HEK293 (cell line): ENCODE results near the gene EPN2.

Source experiments
- ELK4 ChIP-seq: IDR thresholded peaks from 2 replicates; pipeline ENCODE4 v1.6.1; 2011; ENCODE audit warnings: mild to moderate bottlenecking, low read depth, low read length, borderline replicate concordance
- OVOL3 ChIP-seq: fragments of 450-650 bp; formaldehyde crosslinking; IDR thresholded peaks from 2 replicates; pipeline ENCODE4 v1.5.1; 2016; ENCODE audit warnings: missing biosample characterization, missing genetic modification characterization
- ZBTB11 ChIP-seq: fragments of 450-650 bp; formaldehyde crosslinking; conservative IDR thresholded peaks from 2 replicates; pipeline ENCODE4 v1.5.1; 2016; ENCODE audit warnings: low read depth, missing biosample characterization, missing genetic modification characterization
- ZBTB48 ChIP-seq: fragments of 450-650 bp; formaldehyde crosslinking; IDR thresholded peaks from 2 replicates; pipeline ENCODE4 v1.5.1; 2016; ENCODE audit warnings: missing biosample characterization, missing genetic modification characterization
- ZFP41 ChIP-seq: fragments of 450-650 bp; formaldehyde crosslinking; IDR thresholded peaks from 2 replicates; pipeline ENCODE4 v1.5.1; 2016; ENCODE audit warnings: missing biosample characterization, missing genetic modification characterization, borderline replicate concordance
- ZFP69B ChIP-seq: fragments of 450-650 bp; formaldehyde crosslinking; IDR thresholded peaks from 2 replicates; pipeline ENCODE4 v1.5.1; 2016; ENCODE audit warnings: missing biosample characterization, missing genetic modification characterization
- ZNF114 ChIP-seq: fragments of 450-650 bp; formaldehyde crosslinking; IDR thresholded peaks from 2 replicates; pipeline ENCODE4 v1.5.0; 2017; ENCODE audit warnings: missing biosample characterization, missing genetic modification characterization
- ZNF132 ChIP-seq: fragments of 450-650 bp; formaldehyde crosslinking; IDR thresholded peaks from 2 replicates; pipeline ENCODE4 v1.5.1; 2017; ENCODE audit warnings: missing biosample characterization, missing genetic modification characterization, borderline replicate concordance
- ZNF133 ChIP-seq: fragments of 450-650 bp; formaldehyde crosslinking; IDR thresholded peaks from 2 replicates; pipeline ENCODE4 v1.5.1; 2016; ENCODE audit warnings: missing biosample characterization, missing genetic modification characterization
- ZNF140 ChIP-seq: fragments of 450-650 bp; formaldehyde crosslinking; IDR thresholded peaks from 2 replicates; pipeline ENCODE4 v1.5.1; 2016; ENCODE audit warnings: missing biosample characterization, missing genetic modification characterization
- ZNF169 ChIP-seq: fragments of 450-650 bp; formaldehyde crosslinking; IDR thresholded peaks from 2 replicates; pipeline ENCODE4 v1.5.1; 2016; ENCODE audit warnings: missing biosample characterization, missing genetic modification characterization
- ZNF214 ChIP-seq: fragments of 450-650 bp; formaldehyde crosslinking; IDR thresholded peaks from 2 replicates; pipeline ENCODE4 v1.5.1; 2017; ENCODE audit warnings: missing biosample characterization, mild to moderate bottlenecking, missing genetic modification characterization, borderline replicate concordance
- ZNF221 ChIP-seq: fragments of 450-650 bp; formaldehyde crosslinking; IDR thresholded peaks from 2 replicates; pipeline ENCODE4 v1.5.1; 2017; ENCODE audit warnings: missing biosample characterization, missing genetic modification characterization, borderline replicate concordance
- ZNF350 ChIP-seq: fragments of 450-650 bp; formaldehyde crosslinking; IDR thresholded peaks from 2 replicates; pipeline ENCODE4 v1.5.0; 2017; ENCODE audit warnings: missing biosample characterization, mild to moderate bottlenecking, missing genetic modification characterization
- ZNF394 ChIP-seq: fragments of 450-650 bp; formaldehyde crosslinking; IDR thresholded peaks from 2 replicates; pipeline ENCODE4 v1.5.1; 2016; ENCODE audit warnings: missing biosample characterization, missing genetic modification characterization, mild to moderate bottlenecking, moderate library complexity, borderline replicate concordance
- ZNF513 ChIP-seq: fragments of 450-650 bp; IDR thresholded peaks from 2 replicates; pipeline ENCODE4 v1.5.1; 2018; ENCODE audit warnings: missing biosample characterization, missing genetic modification characterization
- ZNF530 ChIP-seq: fragments of 450-650 bp; formaldehyde crosslinking; IDR thresholded peaks from 2 replicates; pipeline ENCODE4 v1.5.1; 2016; ENCODE audit warnings: low read depth, missing biosample characterization, missing genetic modification characterization
- ZNF629 ChIP-seq: fragments of 450-650 bp; formaldehyde crosslinking; IDR thresholded peaks from 2 replicates; pipeline ENCODE4 v1.5.1; 2017; ENCODE audit warnings: missing biosample characterization, missing genetic modification characterization
- ZNF654 ChIP-seq: fragments of 450-650 bp; formaldehyde crosslinking; IDR thresholded peaks from 2 replicates; pipeline ENCODE4 v1.5.1; 2016; ENCODE audit warnings: low read depth, missing biosample characterization, missing genetic modification characterization
- TF ChIP-seq, protein P1 (sequence below): fragments of 450-650 bp; formaldehyde crosslinking; IDR thresholded peaks from 2 replicates; pipeline ENCODE4 v1.5.1; 2017; ENCODE audit warnings: missing biosample characterization, missing genetic modification characterization
- TF ChIP-seq, protein P2 (sequence below): fragments of 450-650 bp; formaldehyde crosslinking; IDR thresholded peaks from 2 replicates; pipeline ENCODE4 v1.5.1; 2016; ENCODE audit warnings: missing biosample characterization, missing genetic modification characterization
- TF ChIP-seq, protein P3 (sequence below): fragments of 450-650 bp; formaldehyde crosslinking; IDR thresholded peaks from 2 replicates; pipeline ENCODE4 v1.5.0; 2017; ENCODE audit warnings: missing biosample characterization, missing genetic modification characterization, borderline replicate concordance
- TF ChIP-seq, protein P4 (sequence below): fragments of 450-650 bp; formaldehyde crosslinking; IDR thresholded peaks from 2 replicates; pipeline ENCODE4 v1.5.1; 2016; ENCODE audit warnings: missing biosample characterization, missing genetic modification characterization
- TF ChIP-seq, protein P5 (sequence below): fragments of 450-650 bp; formaldehyde crosslinking; IDR thresholded peaks from 2 replicates; pipeline ENCODE4 v1.5.1; 2016; ENCODE audit warnings: missing biosample characterization, missing genetic modification characterization

EPN2 gene

GRCh38 chr17:19237389-19238166 lies 412 bp downstream of the EPN2 start (continued):
- TF ChIP-seq ZNF214 (tag by site-specific recombination) (no peak), ZFP69B (no peak), ZNF394 (no peak), ZNF350 (tag by site-specific recombination) (no peak), ZNF132 (tag by site-specific recombination) (no peak), ZNF629 (tag by site-specific recombination) (no peak), ZNF513 (tag by site-specific recombination) (no peak), ZNF114 (tag by site-specific recombination) (no peak), OVOL3 (tag by site-specific recombination) (no peak), ZBTB11 (tag by site-specific recombination) (no peak), ZNF140 (tag by site-specific recombination) (no peak), ZNF654 (no peak), ZNF221 (tag by site-specific recombination) (no peak), ZNF530 (tag by site-specific recombination) (no peak), ELK4 (no peak), ZNF169 (tag by site-specific recombination) (no peak), ZFP41 (tag by site-specific recombination) (no peak), ZBTB48 (tag by site-specific recombination) (peak; percentile 92), ZNF133 (tag by site-specific recombination) (no peak)
- TF ChIP-seq, protein P1, sequence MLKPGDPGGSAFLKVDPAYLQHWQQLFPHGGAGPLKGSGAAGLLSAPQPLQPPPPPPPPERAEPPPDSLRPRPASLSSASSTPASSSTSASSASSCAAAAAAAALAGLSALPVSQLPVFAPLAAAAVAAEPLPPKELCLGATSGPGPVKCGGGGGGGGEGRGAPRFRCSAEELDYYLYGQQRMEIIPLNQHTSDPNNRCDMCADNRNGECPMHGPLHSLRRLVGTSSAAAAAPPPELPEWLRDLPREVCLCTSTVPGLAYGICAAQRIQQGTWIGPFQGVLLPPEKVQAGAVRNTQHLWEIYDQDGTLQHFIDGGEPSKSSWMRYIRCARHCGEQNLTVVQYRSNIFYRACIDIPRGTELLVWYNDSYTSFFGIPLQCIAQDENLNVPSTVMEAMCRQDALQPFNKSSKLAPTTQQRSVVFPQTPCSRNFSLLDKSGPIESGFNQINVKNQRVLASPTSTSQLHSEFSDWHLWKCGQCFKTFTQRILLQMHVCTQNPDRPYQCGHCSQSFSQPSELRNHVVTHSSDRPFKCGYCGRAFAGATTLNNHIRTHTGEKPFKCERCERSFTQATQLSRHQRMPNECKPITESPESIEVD = no peak
- TF ChIP-seq, protein P2, sequence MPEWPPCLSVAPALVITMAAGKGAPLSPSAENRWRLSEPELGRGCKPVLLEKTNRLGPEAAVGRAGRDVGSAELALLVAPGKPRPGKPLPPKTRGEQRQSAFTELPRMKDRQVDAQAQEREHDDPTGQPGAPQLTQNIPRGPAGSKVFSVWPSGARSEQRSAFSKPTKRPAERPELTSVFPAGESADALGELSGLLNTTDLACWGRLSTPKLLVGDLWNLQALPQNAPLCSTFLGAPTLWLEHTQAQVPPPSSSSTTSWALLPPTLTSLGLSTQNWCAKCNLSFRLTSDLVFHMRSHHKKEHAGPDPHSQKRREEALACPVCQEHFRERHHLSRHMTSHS (tag by site-specific recombination) = no peak
- TF ChIP-seq, protein P3, sequence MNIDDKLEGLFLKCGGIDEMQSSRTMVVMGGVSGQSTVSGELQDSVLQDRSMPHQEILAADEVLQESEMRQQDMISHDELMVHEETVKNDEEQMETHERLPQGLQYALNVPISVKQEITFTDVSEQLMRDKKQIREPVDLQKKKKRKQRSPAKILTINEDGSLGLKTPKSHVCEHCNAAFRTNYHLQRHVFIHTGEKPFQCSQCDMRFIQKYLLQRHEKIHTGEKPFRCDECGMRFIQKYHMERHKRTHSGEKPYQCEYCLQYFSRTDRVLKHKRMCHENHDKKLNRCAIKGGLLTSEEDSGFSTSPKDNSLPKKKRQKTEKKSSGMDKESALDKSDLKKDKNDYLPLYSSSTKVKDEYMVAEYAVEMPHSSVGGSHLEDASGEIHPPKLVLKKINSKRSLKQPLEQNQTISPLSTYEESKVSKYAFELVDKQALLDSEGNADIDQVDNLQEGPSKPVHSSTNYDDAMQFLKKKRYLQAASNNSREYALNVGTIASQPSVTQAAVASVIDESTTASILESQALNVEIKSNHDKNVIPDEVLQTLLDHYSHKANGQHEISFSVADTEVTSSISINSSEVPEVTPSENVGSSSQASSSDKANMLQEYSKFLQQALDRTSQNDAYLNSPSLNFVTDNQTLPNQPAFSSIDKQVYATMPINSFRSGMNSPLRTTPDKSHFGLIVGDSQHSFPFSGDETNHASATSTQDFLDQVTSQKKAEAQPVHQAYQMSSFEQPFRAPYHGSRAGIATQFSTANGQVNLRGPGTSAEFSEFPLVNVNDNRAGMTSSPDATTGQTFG = no peak
- TF ChIP-seq, protein P4, sequence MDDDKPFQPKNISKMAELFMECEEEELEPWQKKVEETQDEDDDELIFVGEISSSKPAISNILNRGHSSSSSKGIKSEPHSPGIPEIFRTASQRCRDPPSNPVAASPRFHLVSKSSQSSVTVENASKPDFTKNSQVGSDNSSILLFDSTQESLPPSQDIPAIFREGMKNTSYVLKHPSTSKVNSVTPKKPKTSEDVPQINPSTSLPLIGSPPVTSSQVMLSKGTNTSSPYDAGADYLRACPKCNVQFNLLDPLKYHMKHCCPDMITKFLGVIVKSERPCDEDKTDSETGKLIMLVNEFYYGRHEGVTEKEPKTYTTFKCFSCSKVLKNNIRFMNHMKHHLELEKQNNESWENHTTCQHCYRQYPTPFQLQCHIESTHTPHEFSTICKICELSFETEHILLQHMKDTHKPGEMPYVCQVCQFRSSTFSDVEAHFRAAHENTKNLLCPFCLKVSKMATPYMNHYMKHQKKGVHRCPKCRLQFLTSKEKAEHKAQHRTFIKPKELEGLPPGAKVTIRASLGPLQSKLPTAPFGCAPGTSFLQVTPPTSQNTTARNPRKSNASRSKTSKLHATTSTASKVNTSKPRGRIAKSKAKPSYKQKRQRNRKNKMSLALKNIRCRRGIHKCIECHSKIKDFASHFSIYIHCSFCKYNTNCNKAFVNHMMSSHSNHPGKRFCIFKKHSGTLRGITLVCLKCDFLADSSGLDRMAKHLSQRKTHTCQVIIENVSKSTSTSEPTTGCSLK (tag by site-specific recombination) = no peak
- TF ChIP-seq, protein P5, sequence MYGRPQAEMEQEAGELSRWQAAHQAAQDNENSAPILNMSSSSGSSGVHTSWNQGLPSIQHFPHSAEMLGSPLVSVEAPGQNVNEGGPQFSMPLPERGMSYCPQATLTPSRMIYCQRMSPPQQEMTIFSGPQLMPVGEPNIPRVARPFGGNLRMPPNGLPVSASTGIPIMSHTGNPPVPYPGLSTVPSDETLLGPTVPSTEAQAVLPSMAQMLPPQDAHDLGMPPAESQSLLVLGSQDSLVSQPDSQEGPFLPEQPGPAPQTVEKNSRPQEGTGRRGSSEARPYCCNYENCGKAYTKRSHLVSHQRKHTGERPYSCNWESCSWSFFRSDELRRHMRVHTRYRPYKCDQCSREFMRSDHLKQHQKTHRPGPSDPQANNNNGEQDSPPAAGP (tag by site-specific recombination) = peak; percentile 41; the same call in 1 of the 2 replicates
